Stomach (tissue), 9 donors: ENCODE results near the gene SMPD3. TPM values are rescaled to one million over a fixed set of nuclear protein-coding genes. Genes with fewer than 3 reads are reported as not detected.

Source experiments
- DNase-seq, 2 donors: peaks; one replicate each; pipeline versions ENCODE4 v3.0.0 to v3.0.0-alpha.2; 2013 to 2019
- H3K27ac ChIP-seq, 5 donors: fragments of 200-600 bp in 4 of 5; sonication (generic) in 4 of 5; one replicate each; pipeline ENCODE4 v1.5.1; 2013 to 2019; ENCODE audit warnings: mild to moderate bottlenecking in 1 of 5, moderate library complexity in 1 of 5
- H3K27me3 ChIP-seq, 3 donors: fragments of 200-600 bp; sonication (generic); one replicate each; pipeline ENCODE4 v1.5.1; 2017 to 2019; ENCODE audit warnings: mixed run types in 1 of 3
- H3K36me3 ChIP-seq, 4 donors: fragments of 200-600 bp; sonication (generic); 1 replicate in 3 of 4; 2 replicates in 1 of 4; pipeline ENCODE4 v1.5.1; 2016 to 2019
- H3K4me1 ChIP-seq, 4 donors: fragments of 200-600 bp; sonication (generic); one replicate each; pipeline ENCODE4 v1.5.1; 2016 to 2019
- H3K4me3 ChIP-seq, 4 donors: fragments of 200-600 bp; sonication (generic) in 3 of 4; one replicate each; pipeline ENCODE4 v1.5.1; 2016 to 2019; ENCODE audit warnings: mild to moderate bottlenecking in 1 of 4
- H3K9me3 ChIP-seq, 4 donors: fragments of 200-600 bp; sonication (generic); one replicate each; pipeline ENCODE4 v1.5.1; 2016 to 2019
- EP300 ChIP-seq: sonication (generic); formaldehyde crosslinking; IDR thresholded peaks from one replicate; pipeline ENCODE4 v1.6.1; 2017; ENCODE audit warnings: antibody characterized with exemption
- POLR2A ChIP-seq, 4 donors: fragments of 450-650 bp; IDR thresholded peaks; one replicate each; pipeline ENCODE4 v1.6.1; 2016; ENCODE audit warnings: antibody characterized with exemption in 4 of 4, control low read depth in 2 of 4, mild to moderate bottlenecking in 1 of 4, moderate library complexity in 1 of 4
- POLR2AphosphoS5 ChIP-seq, 3 donors: sonication (generic); formaldehyde crosslinking; IDR thresholded peaks; one replicate each; pipeline ENCODE4 v1.6.1; 2016; ENCODE audit warnings: antibody characterized with exemption in 3 of 3
- WGBS, 5 donors: extraction: QIAGEN DNeasy Blood & Tissue Kit in 3 of 5; methylation state at CpG; one replicate each; pipeline versions ENCODE4 v1.1.5 to v1.1.7; 2013 to 2018; 5-methylcytosine and 5-hydroxymethylcytosine counted together
- intact Hi-C: fragments of 100-400 bp; cut with DNase I; formaldehyde crosslinking; loops from one replicate; pipeline ENCODE4 v1.15.1; 2023; ENCODE audit warnings: low total_unique reads
- polyA plus RNA-seq, 3 donors: library from polyadenylated mRNA; stranded (reverse); fragments of 200-250 nt; gene quantifications; one replicate each; pipeline ENCODE4 v1.2.3, GENCODE V29; 2013
- total RNA-seq, 5 donors: library from RNA; depleted of rRNA; stranded (reverse); fragments of >200 nt; gene quantifications; one replicate each; pipeline versions ENCODE4 v1.1.0 to v1.2.3, GENCODE V29; 2014 to 2016
- TF ChIP-seq, protein P1 (sequence below), 7 experiments: fragments of 450-650 bp in 4 of 7; fragments of 200-600 bp in 3 of 7; sonication (generic) in 3 of 7; IDR thresholded peaks; one replicate each; pipeline ENCODE4 v1.5.1; 2016 to 2019; ENCODE audit warnings: antibody characterized with exemption in 7 of 7, control low read depth in 2 of 7, mild to moderate bottlenecking in 1 of 7
- donor health status: healthy with polysubstance abuse.
- donor health status: Bipolar disorder and iron deficiency.
- donor health status: healthy.

Gene SMPD3
- total and polyA plus RNA-seq, 8 donors, result 1.7 to 110 (median 53.7) TPM

DNA sequence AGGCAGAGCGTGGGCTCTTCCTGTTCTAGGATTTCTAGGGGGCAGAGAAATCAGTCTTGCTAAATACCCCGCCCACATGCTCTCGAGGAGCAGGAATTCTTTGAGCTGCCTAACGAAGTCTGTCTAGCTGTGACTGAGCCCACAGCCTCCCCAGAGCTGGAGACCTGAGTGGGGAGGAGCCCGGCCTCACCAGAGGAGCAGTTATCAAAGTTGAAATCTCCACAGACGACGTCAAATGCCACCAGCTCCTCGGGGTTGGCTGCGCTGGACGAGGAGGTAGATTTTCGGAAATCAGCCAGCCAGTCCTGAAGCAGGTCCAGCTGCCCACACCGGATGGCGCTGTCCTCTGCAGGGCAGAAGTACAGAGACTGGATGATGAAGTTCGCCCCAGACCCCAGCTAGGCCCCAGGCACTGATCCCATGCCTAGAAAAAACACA, 83.7 kb downstream of the SMPD3 start:
- 55 to 80% (median 70%) methylated on average over 12 to 14 of the region's 14 CpGs for WGBS, 5 donors
- Histone ChIP-seq H3K4me3 (no peak overlapping the region), H3K9me3 (no peaks in the 10 kb centered on the region), H3K27me3 (peaks cover 0 to 46% (median 3%) of the 10 kb centered on the region in 3 donors), H3K27ac (no peak overlapping the region), H3K36me3 (peaks cover 0 to 43% (median 25%) of the 10 kb centered on the region in 4 donors), H3K4me1 (peaks cover 0 to 8% (median 5%) of the 10 kb centered on the region in 4 donors)
- intact Hi-C loops, result no loop called here
- TF ChIP-seq POLR2AphosphoS5 (IDR thresholded peaks at IDR 0.05) (no peak), POLR2A (IDR thresholded peaks at IDR 0.05) (no peak), EP300 (no peak)
- TF ChIP-seq, protein P1, sequence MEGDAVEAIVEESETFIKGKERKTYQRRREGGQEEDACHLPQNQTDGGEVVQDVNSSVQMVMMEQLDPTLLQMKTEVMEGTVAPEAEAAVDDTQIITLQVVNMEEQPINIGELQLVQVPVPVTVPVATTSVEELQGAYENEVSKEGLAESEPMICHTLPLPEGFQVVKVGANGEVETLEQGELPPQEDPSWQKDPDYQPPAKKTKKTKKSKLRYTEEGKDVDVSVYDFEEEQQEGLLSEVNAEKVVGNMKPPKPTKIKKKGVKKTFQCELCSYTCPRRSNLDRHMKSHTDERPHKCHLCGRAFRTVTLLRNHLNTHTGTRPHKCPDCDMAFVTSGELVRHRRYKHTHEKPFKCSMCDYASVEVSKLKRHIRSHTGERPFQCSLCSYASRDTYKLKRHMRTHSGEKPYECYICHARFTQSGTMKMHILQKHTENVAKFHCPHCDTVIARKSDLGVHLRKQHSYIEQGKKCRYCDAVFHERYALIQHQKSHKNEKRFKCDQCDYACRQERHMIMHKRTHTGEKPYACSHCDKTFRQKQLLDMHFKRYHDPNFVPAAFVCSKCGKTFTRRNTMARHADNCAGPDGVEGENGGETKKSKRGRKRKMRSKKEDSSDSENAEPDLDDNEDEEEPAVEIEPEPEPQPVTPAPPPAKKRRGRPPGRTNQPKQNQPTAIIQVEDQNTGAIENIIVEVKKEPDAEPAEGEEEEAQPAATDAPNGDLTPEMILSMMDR (IDR thresholded peaks at IDR 0.05), result no peak
- no peak for DNase-seq

DNA sequence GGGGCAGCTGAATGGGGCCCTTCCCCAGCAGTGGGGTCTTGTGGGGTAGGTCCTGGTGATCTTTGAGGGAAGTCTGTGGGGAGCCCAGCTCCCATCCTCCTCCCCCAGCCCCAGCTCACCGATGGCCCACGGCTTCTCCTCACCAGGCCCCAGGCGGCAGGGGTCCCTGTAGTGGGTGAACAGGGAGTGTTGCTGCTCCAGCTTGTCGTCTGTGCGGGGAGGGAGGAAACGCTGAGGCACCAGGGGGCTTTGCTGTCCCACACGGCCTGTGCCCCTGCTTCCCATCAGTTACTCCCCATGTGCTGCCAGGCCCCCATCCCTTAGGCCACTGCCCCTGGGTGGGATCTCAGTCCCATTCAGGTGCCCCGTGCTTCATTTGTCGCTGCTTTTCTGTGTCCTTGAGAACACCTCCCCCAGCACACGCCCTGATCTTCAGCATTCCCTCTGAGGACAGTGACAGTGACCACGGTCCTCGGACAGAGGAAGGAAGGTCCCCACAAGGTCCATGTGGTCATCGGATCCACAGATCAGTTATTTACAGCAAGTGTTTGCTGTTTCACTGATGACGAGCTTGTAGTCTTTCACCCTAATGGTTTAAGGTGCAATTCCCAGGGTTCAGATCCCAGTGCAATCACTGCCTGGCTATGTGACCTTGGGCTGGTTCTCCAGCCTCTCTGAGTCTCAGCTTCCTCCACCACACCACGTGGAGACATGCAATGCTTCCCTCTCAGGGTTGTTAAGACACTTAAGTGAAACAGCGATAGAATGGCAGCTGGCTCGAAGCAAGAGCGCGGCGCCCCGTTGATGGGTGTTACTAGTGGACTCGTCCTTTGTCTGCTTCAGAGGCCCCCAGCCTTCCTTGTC, 84.4 kb downstream of the SMPD3 start:
- DNase-seq, result no peak
- peaks cover 5 to 50% (median 32%) of the 10 kb centered on the region in 4 donors for H3K36me3 ChIP-seq
- TF ChIP-seq POLR2A (IDR thresholded peaks at IDR 0.05) (no peak), EP300 (no peak), POLR2AphosphoS5 (IDR thresholded peaks at IDR 0.05) (no peak)
- TF ChIP-seq, protein P1 (IDR thresholded peaks at IDR 0.05), result no peak
- H3K27ac ChIP-seq, result no peak overlapping the region
- H3K4me1 ChIP-seq, result peaks cover 0 to 8% (median 5%) of the 10 kb centered on the region in 4 donors
- no peaks in the 10 kb centered on the region for H3K9me3 ChIP-seq
- intact Hi-C loops, result no loop called here
- peaks cover 0 to 46% (median 3%) of the 10 kb centered on the region in 3 donors for H3K27me3 ChIP-seq
- 67 to 80% (median 79%) methylated on average over 20 to 22 of the region's 22 CpGs for WGBS, 5 donors
- no peak overlapping the region for H3K4me3 ChIP-seq

DNA sequence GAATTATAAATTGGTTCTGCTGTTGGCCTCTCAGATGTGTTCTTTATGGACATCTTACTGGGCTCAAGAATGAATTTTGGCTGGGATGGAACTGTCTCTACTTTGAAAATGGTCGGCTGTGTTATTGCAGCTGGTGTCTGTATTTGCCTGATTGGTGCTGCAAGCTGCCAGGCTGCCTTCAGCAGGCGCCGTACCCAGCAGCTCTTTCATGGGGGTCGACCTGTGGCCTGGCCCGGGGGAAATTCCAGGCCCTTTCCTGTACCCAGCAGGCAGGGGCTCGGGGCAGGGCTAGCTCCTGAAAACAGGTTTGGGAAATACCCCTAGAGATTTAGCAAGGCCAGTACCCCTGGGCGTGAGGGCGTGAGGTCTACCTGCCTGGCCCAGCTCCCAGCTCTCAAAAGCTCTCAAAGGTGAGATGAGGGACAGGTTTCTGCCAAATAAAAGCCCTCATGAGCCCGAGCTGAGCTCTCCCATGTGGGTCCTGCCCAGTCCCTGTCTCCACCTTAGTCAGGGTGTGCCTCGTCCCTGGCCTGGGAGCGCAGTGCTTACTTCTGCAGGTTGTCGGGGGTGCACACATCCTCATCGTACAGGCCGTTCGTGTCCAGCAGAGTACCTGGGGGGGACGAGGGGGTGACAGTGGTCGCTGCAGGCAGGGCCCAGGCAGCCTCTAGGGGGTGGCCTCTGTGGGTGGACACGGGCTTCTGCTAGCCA, 85.2 kb downstream of the SMPD3 start:
- Histone ChIP-seq H3K27me3 (peaks cover 0 to 46% (median 3%) of the 10 kb centered on the region in 3 donors), H3K36me3 (peaks cover 9 to 56% (median 40%) of the 10 kb centered on the region in 4 donors), H3K9me3 (no peaks in the 10 kb centered on the region), H3K4me3 (no peak overlapping the region), H3K27ac (no peak overlapping the region), H3K4me1 (peaks cover 0 to 8% (median 5%) of the 10 kb centered on the region in 4 donors)
- intact Hi-C loops, result no loop called here
- TF ChIP-seq, protein P1 (IDR thresholded peaks at IDR 0.05), result no peak
- TF ChIP-seq POLR2A (IDR thresholded peaks at IDR 0.05), result no peak
- TF ChIP-seq EP300, result no peak
- TF ChIP-seq POLR2AphosphoS5 (IDR thresholded peaks at IDR 0.05), result no peak
- WGBS, 5 donors, result 76 to 85% (median 82%) methylated on average over 16 to 18 of the region's 18 CpGs
- DNase-seq, result no peak

DNA sequence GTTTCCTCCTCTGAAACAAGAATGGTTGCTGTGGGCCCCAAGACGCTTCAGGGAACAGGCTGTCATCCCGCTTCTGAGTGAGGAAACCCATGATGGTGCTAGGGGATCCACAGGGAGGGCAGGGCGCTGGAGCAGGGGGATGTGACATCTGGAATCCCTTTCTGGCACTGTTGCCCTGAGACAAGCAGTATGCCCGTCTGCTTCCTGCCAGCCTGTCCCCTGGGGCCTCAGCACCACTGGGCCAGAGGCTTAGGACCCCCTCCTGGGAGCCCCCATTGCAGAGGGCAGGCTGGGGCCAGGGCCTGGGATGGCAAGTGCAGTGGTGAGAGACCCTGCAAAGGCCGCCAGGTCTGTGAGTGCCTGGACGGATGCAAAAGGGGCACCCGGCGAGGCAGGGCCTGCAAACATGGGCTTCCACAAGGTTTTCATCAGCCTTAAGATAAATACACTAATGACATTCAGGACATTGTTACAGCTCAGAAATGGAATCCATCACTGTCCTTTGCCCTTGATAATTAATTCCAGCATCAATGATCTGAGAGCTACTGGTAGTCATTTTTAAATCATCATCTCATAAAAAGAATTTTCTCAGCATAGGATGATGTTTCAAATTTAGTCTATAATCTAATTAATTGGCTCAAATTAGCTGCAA, 85.9 kb downstream of the SMPD3 start:
- intact Hi-C loops, result no loop called here
- Histone ChIP-seq H3K4me3 (no peak overlapping the region), H3K27ac (no peak overlapping the region), H3K9me3 (no peaks in the 10 kb centered on the region), H3K4me1 (peaks cover 0 to 8% (median 5%) of the 10 kb centered on the region in 4 donors), H3K27me3 (peaks cover 0 to 39% (median 3%) of the 10 kb centered on the region in 3 donors), H3K36me3 (peaks cover 16 to 63% (median 47%) of the 10 kb centered on the region in 4 donors)
- TF ChIP-seq POLR2AphosphoS5 (IDR thresholded peaks at IDR 0.05) (no peak), POLR2A (IDR thresholded peaks at IDR 0.05) (no peak), EP300 (no peak)
- TF ChIP-seq, protein P1 (IDR thresholded peaks at IDR 0.05), result no peak
- DNase-seq, result no peak
- 77 to 85% (median 78%) methylated on average over 6 to 8 of the region's 8 CpGs for WGBS, 5 donors
